ENCODE results near the gene POLN.

Gene POLN

DNA sequence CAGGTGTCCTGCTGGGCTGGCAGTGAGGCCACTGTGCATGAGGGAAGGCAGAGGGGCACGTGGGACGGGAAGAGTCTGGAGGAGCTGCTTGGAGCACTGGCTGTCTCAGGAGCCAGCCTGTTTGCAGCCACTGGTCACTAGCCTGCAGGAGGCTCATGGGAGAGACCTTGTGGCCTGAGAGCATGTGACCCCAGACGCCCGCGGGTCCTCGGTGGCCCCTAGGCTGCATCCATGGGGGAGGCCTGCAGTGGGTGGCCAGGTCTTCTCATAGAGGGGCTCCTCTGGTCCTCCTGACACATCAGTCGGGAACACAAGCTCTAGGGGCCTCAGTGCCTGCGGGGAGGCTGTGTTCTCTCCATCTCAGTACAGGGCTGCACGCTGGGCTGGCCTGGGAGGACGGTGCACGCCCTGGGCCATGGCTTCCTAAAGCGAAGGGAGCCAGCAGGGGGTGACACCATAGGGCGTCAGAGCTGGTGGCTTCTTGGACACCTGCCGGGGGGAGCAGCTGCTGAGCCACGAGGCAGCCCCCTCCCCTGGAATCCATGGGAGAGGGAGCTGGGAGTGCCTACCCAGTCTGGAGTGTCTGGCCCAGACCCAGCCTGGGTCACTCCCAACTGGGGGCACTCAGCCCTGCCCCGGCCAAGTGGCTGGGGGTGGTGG, 170.5 kb downstream of the POLN start:
- DNase-seq (ENCODE audit: low read depth, low spot score), result no peak

DNA sequence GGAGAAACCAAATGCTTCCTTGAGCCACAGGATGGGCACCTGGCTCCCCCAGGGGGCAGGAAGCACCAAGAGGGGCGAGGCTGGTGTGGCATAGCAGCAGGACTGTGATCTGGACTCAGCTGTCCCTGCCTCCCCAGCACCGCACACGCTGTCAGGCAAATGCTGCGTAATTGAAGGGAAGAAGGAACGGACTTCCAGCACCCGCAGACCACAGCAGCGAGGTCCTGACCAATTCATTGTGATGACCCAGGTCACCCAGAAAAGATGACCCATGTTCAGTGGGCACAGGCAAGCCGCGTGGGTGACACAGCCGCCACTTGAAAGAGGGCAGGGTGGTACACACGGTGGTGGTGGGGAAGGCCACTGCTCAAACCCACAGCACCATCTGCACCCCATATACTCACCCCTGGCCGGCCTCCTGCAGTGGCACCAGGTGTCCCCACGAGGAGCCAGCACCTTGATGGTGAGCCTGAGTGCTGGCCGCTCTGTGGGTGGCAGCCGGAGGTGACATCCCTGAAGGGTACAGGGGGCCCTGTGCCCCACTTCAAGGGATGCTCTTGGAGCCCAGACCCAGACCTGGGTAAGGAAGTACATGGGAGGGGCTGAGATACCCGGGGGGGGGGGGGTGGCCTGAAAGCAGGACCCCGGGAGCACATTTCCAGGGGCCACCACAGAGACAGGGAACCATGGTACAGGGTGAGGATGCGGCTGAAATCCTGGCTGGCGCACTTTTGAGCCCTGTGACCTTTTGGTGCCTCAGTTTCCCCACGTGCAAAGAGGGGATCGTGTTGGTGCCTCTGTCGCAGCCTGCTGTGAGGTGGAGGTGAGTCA, 171.3 kb downstream of the POLN start:
- DNase-seq (ENCODE audit: low read depth, low spot score), result no peak

- no peak for DNase-seq (ENCODE audit: low read depth, low spot score)
These were observed 171.9 kb downstream of the POLN start for GRCh38 chr4:2069986-2070385.

GRCh38 chr4:2069161-2069971, 172.6 kb downstream of the POLN start:
- DNase-seq (ENCODE audit: low read depth, low spot score), result no peak

- no peak for DNase-seq (ENCODE audit: low read depth, low spot score)
These were observed 173.4 kb downstream of the POLN start for GRCh38 chr4:2068566-2068965.

DNA sequence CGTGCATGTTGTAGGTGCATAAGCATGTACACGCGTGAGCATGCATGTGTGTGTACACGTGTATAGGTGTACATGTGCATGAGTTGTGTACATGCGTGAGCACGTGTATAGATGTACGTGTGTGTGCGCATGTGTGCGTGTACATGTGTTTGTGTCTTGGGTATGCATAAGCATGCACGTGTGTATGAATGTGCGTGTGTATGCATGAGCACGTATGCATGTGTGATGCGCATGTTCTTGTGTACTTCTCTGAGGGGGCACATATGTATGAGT, 173.8 kb downstream of the POLN start:
- no peak for DNase-seq (ENCODE audit: low read depth, low spot score)

GRCh38 chr4:2067446-2068197, 174.3 kb downstream of the POLN start:
- DNase-seq (ENCODE audit: low read depth, low spot score), result no peak

DNA sequence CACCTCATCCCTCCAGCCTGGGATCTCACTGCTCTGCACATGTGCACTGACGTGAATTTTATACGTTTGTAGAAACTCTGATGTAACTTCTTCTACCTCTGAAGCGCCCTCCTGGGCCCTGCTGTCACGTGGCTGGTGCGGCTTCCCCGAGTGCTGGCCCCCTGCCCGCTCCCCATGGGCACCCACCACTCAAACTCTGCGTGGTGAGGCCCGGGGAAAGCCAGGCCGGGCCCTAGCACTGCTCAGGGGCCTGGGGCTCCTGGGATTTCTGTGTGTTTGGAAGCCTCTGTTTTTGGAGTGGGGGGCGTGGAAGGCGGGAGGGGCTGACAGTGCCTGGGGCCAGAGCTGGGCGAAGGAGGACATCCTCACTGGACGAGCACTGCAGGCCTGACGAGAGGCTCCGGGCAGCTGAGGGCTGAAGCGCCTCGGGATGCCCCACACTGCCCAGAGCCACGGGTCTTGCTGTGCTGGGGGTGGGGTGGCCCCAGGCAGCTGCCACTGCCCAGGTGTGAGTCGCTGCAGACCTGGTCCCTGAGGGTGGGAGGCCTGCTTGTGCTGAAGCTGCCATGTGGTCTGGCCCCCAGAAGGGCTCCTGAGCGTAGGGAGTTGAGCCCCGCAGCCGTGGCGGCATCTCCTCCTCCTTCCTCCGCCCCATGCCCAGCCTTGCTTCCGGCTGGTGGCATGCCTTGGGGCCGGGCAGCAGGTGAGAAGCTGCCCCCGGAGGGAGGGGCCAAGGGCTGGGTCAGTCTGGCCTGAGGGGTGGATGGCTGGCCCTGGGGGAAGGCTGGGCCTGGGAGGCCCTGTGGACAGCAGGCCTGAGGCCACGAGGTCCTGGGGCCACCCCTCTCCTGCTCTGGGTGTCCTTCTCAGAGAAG, 175.1 kb downstream of the POLN start:
- DNase-seq (ENCODE audit: low read depth, low spot score), result no peak

DNA sequence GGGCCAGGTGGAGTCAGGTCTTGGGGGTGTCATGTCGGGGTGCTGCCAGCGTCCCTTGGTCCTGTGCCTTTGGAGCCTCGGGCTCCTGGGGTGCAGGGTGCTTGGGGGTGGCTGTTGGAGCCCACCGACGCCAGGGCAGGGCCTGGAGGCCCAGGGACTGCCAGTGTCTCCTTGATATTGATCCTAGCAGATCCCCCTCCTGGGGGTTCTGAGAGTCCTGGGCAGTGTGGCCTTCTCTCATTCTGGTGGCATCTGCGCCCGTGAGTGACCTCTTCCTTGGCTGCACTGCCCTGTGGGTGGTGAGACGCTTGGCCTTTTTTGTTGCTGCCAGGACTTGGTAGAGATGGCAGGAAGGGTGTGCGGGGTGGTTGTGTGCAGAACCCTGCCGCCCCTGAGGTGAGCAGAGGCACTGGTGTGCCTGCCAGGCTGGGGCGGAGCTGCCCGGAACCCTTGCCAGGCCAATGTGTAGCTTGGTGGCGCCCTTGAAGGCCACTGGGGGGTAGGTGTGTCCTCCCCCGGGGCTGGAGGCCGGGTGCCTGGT, 175.8 kb downstream of the POLN start:
- no peak for DNase-seq (ENCODE audit: low read depth, low spot score)

- DNase-seq (ENCODE audit: low read depth, low spot score), result no peak
These were observed 176.6 kb downstream of the POLN start for GRCh38 chr4:2065106-2065930.

DNA sequence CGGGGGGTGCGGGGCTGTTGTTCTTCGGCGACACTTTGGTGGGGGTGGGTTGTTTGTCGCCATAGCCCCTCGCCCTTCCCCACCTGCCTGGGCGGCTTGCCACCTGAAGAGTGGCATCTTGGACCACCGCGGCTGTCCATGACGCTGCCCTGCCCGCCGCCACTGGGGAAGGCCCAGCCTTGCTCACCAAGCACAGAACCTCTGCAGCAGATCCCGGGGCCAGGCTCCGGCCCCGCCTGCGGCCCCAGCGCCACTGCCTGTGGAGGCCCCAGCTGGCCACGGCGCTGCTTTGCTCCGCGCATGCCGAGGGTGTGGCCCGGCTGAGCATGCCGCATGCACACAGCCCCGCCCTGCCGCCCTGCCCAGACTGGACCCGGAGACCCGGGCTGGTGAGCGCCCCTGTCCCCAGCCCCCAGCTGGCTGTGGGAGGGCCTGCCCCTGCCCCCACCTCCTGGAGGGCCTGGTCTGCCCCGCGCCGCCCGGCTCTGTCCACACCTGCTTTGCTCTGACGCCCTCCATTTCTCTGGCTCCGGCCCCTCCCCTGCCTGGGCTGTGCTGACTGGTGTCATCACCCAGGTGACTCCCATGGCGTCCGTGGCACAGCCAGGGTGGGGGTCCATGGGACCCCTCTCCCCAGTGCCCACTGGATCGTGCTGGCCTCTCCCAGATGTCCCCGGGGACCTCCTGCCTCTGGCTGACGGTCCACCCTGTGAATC, 177.5 kb downstream of the POLN start:
- DNase-seq (ENCODE audit: low read depth, low spot score), result no peak

GRCh38 chr4:2063557-2064275, 178.2 kb downstream of the POLN start:
- DNase-seq (ENCODE audit: low read depth, low spot score), result no peak

DNA sequence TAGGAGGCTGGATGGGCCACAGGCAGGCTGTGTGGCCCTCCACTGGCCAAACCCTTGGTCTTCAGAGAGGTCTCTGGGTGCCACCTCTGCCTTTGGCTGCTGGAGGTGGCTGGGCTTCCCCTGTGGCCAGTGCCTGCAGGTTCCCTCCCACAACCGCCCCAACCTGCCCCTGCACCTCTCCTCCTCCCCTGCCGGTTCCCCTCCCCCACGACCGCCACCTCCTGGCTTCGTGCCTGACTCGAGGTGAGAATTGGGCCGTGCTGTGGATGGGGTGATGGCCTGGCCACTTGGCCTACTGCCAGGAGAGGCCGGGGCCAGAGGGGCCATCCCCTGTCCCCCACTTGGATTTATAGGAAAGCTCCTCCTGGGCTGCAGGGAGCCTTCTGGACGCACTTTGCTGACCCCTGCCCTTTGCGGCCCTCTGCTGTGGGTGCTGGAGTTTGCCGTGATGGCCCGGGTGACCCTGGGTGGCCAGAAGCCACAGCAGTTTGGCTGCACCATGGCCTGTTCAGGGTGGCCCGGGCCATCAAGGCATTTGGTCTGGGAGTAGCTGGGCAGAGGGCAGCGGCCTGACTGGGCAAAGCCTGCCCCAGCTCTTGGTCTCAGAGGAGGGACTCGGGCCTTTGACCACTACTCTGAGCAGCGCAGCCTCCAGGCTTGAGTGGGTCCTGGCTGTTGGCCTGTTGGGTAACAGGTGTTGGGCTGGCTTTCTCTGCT, 179.0 kb downstream of the POLN start:
- no peak for DNase-seq (ENCODE audit: low read depth, low spot score)

DNA sequence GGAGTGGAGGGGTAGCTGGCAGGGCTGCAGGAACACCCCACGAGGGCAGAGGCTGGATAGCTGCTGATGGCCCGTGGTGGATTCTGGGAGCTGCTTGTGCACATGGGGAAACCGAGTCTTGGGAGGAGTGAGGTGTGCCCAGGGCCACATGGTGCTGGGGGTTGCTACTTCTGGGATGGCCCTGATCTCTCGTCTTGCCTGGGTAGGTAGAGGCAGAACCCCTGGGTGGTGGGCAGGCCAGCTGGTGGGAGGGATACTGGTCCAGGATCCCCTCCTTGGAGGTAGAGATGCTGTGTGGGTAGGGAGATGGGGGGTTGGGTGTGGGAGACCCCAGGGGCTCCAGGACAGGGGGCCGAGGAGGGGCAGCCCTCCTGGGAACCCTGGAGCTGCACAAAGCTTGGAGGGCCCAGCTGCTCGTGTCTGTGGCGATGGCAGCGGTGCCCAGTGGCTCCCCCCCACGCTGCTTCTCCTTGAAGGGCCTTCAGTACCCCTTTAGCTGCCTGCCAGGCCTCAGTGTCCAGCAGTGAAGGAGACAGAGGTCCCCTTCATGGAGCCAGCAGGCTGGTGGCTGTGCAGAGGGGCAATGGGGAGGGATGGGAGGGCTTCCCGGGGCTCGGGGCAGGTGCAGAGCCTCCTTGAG, 179.6 kb downstream of the POLN start:
- DNase-seq (ENCODE audit: low read depth, low spot score), result no peak

DNA sequence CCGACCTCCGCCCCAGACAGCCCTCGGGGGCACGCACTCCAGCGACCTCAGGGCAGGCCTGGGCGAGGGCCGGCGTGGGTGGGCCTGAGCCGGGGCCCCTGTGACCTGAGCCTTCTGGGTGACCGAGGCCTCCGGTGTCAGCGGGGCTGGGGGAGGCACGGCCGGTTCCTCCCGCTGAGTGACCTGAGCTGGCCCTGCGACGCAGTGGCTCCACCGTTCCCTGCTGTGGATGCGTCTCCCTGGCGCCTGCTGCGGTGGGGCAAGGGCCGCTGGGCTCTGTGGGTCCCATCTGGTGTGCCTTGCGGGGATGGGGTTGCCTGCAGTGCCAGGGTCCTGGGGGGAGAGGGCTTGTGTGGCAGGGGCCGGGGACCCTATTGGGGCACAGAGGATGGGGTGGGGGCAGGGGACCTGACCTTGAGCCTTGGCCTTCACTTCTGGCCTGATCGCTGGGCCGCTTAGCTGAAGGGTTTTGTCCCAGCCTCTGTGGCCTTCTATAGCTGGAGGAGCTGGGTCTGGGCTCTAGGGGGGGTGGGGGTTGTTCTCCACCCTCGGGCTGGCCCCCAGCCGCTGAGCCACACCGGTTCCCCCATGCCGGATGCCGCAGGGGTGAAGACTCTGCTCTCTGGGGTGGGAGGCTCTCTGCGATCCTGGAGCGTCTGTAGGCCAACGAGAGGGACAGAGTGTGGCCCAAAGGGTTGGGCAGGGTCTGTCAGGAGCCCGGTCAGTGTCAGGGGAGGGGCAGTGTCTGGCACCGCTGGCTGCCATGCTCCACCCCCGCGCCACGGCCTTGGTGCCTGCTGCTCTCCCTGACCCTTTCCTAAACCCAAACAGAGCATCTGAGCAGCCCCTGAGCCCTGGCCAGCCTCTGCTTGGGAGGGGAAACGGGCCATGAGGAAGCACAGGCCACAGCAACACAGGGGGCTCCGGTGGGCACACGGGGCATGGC, 180.5 kb downstream of the POLN start:
- DNase-seq (ENCODE audit: low read depth, low spot score), result no peak

- DNase-seq (ENCODE audit: low read depth, low spot score), result no peak
These were observed 181.2 kb downstream of the POLN start for GRCh38 chr4:2060611-2061185.

Measured in activated CD4-positive, CD25-positive, alpha-beta regulatory T cell treated with anti-CD3 and anti-CD28 coated beads, Interleukin-2, amount 50 U/mL, for 16 hours (primary cell).